Tibial nerve (tissue), 3 donors: ENCODE results near the gene MGMT.

Source experiments
- POLR2A ChIP-seq, 2 donors: fragments of 450-650 bp; IDR thresholded peaks; one replicate each; pipeline ENCODE4 v1.6.1; 2017; ENCODE audit warnings: antibody characterized with exemption in 2 of 2, mild to moderate bottlenecking in 2 of 2, moderate library complexity in 2 of 2
- TF ChIP-seq, protein P1 (sequence below), 5 experiments: fragments of 200-600 bp in 3 of 5; fragments of 450-650 bp in 2 of 5; sonication (generic) in 3 of 5; IDR thresholded peaks; one replicate each; pipeline ENCODE4 v1.5.1; 2016 to 2019; ENCODE audit warnings: antibody characterized with exemption in 5 of 5, mild to moderate bottlenecking in 3 of 5, moderate library complexity in 2 of 5

DNA sequence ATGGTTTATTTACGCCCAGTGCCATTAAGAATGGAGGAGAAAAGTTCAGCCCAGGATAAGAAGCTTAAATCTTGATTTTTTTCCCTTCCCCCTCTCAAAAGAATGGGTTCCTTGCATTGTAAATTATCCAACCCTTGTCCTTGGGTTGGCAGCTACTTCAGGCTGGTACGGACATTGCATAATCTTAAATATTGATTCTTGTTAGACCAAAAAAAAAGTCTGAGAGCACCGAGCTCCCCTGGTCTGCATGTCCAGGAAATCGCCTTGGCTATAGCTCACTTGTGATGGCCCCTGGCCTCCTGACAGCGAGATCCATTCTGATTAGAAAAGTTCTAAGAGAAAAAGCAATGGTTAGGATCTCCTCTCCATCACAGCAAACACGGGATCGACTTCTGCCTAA is 345.4 kb downstream of the MGMT start:
- TF ChIP-seq, protein P1, sequence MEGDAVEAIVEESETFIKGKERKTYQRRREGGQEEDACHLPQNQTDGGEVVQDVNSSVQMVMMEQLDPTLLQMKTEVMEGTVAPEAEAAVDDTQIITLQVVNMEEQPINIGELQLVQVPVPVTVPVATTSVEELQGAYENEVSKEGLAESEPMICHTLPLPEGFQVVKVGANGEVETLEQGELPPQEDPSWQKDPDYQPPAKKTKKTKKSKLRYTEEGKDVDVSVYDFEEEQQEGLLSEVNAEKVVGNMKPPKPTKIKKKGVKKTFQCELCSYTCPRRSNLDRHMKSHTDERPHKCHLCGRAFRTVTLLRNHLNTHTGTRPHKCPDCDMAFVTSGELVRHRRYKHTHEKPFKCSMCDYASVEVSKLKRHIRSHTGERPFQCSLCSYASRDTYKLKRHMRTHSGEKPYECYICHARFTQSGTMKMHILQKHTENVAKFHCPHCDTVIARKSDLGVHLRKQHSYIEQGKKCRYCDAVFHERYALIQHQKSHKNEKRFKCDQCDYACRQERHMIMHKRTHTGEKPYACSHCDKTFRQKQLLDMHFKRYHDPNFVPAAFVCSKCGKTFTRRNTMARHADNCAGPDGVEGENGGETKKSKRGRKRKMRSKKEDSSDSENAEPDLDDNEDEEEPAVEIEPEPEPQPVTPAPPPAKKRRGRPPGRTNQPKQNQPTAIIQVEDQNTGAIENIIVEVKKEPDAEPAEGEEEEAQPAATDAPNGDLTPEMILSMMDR (IDR thresholded peaks at IDR 0.05), result no peak
- TF ChIP-seq POLR2A (IDR thresholded peaks at IDR 0.05), result no peak
